D721Med (cell line): ENCODE results near the gene SPX.

Experiments
- DNase-seq: peaks from one replicate; pipeline ENCODE4 v3.0.0; 2011; ENCODE audit warnings: low spot score; ENCODE audit not compliant: insufficient read length
- FAIRE-seq: peaks from 2 replicates; lab custom pipeline; 2011; peaks lifted over from hg19 to GRCh38; lab: Jason Lieb, UNC
- CTCF ChIP-seq: IDR thresholded peaks from 2 replicates; pipeline ENCODE4 v1.5.1; 2012; ENCODE audit warnings: mild to moderate bottlenecking, control low read depth; ENCODE audit not compliant: insufficient read depth; ENCODE audit errors: missing control alignments

Gene SPX

GRCh38 chr12:21526053-21526452 lies at the start of gene SPX:
Gene SPX (plus strand): TSS chr12:21526296. CDS start chr12:21526473, 177 bp downstream.
- no peak for FAIRE-seq

GRCh38 chr12:21476949-21477348 lies 49.1 kb upstream of the SPX start:
- no peak for TF ChIP-seq CTCF
- no peak for DNase-seq
- FAIRE-seq: no peak

More at GRCh38 chr12:21526053-21526452, at the start of gene SPX:
- no peak for TF ChIP-seq CTCF
- no peak for DNase-seq

GRCh38 chr12:21478756-21479455 lies 47.2 kb upstream of the SPX start:
- no peak for TF ChIP-seq CTCF
- FAIRE-seq (no peak), DNase-seq (no peak)

GRCh38 chr12:21483531-21483930 lies 42.6 kb upstream of the SPX start:
- no peak for FAIRE-seq
- no peak for TF ChIP-seq CTCF
- DNase-seq: no peak

- FAIRE-seq (no peak), DNase-seq (no peak)
- TF ChIP-seq CTCF: no peak
Measured at GRCh38 chr12:21485998-21486397, 40.1 kb upstream of the SPX start.

GRCh38 chr12:21499765-21500164 lies 26.3 kb upstream of the SPX start:
- DNase-seq: no peak
- FAIRE-seq: no peak
- no peak for TF ChIP-seq CTCF

GRCh38 chr12:21500786-21501257 lies 25.3 kb upstream of the SPX start:
- no peak for TF ChIP-seq CTCF
- DNase-seq (no peak), FAIRE-seq (no peak)
